CD14-positive monocyte (primary cell): ENCODE results near the gene EPHB2. TPM values are rescaled to one million over a fixed set of nuclear protein-coding genes. Genes with fewer than 3 reads are reported as not detected.
A peak's percentile ranks its signal among the peaks of the same experiment; 100 is the strongest.

ENCODE experiments used
- DNase-seq, 3 donors: peaks; one replicate each; pipeline ENCODE4 v3.0.0-alpha.2; 2011 to 2022
- H2AFZ ChIP-seq: 2 replicates; pipeline ENCODE4 v1.6.0; 2012; ENCODE audit warnings: mild to moderate bottlenecking, low read depth, low read length, inconsistent platforms; ENCODE audit not compliant: insufficient read depth, poor library complexity, severe bottlenecking
- H3K27ac ChIP-seq, 2 donors: 1 replicate in 1 of 2; 2 replicates in 1 of 2; pipeline ENCODE4 v1.5.1; 2012 to 2013; ENCODE audit warnings: low read length in 2 of 2, control low read depth in 1 of 2, inconsistent platforms in 1 of 2, low read depth in 1 of 2, mild to moderate bottlenecking in 1 of 2
- H3K27me3 ChIP-seq, 2 donors: one replicate each; pipeline versions ENCODE4 v1.6.0 to v1.6.1; 2011 to 2013; ENCODE audit warnings: low read length in 2 of 2; ENCODE audit not compliant: control insufficient read depth in 2 of 2, insufficient read depth in 2 of 2
- H3K36me3 ChIP-seq, 2 donors: replicated peaks in 1 of 2; 1 replicate in 1 of 2; 2 replicates in 1 of 2; pipeline versions ENCODE4 v1.5.1 to v1.6.1; 2012 to 2013; ENCODE audit warnings: low read length in 2 of 2, control low read depth in 1 of 2, inconsistent platforms in 1 of 2, mild to moderate bottlenecking in 1 of 2; ENCODE audit not compliant: insufficient read depth in 2 of 2, control insufficient read depth in 1 of 2
- H3K4me1 ChIP-seq, 2 donors: 1 replicate in 1 of 2; 2 replicates in 1 of 2; pipeline versions ENCODE4 v1.5.1 to v1.6.1; 2012 to 2013; ENCODE audit warnings: low read length in 2 of 2, control low read depth in 1 of 2, inconsistent platforms in 1 of 2, mild to moderate bottlenecking in 1 of 2, moderate library complexity in 1 of 2; ENCODE audit not compliant: insufficient read depth in 2 of 2, control insufficient read depth in 1 of 2
- H3K4me2 ChIP-seq: replicated peaks from 2 replicates; pipeline ENCODE3; 2012; ENCODE audit warnings: low read length, moderate library complexity, mild to moderate bottlenecking; ENCODE audit not compliant: poor library complexity, severe bottlenecking; ENCODE audit errors: extremely low read depth
- H3K4me3 ChIP-seq, 3 experiments: fragments of 200-600 bp in 1 of 3; sonication (generic) in 1 of 3; replicated peaks in 1 of 3; 1 replicate in 2 of 3; 2 replicates in 1 of 3; pipeline ENCODE4 v1.5.1; 2011 to 2013; ENCODE audit warnings: low read length in 3 of 3, mild to moderate bottlenecking in 3 of 3, control low read depth in 2 of 3, low read depth in 2 of 3, inconsistent platforms in 1 of 3, moderate library complexity in 1 of 3
- H3K79me2 ChIP-seq: 2 replicates; pipeline ENCODE4 v1.6.0; 2012; ENCODE audit warnings: mild to moderate bottlenecking, control low read depth, inconsistent platforms, low read length, moderate library complexity; ENCODE audit not compliant: insufficient read depth
- H3K9ac ChIP-seq: 2 replicates; pipeline ENCODE4 v1.6.0; 2017; ENCODE audit warnings: low read length, mild to moderate bottlenecking; ENCODE audit not compliant: insufficient read depth, poor library complexity, severe bottlenecking
- H3K9me3 ChIP-seq, 2 donors: replicated peaks in 1 of 2; 1 replicate in 1 of 2; 2 replicates in 1 of 2; pipeline versions ENCODE4 v1.5.1 to v1.6.1; 2012 to 2013; ENCODE audit warnings: low read length in 2 of 2, control low read depth in 1 of 2; ENCODE audit not compliant: control insufficient read depth in 1 of 2, insufficient read depth in 1 of 2
- H4K20me1 ChIP-seq: 2 replicates; pipeline ENCODE4 v1.6.0; 2012; ENCODE audit warnings: mild to moderate bottlenecking, low read length, control low read depth, moderate library complexity; ENCODE audit not compliant: insufficient read depth
- H3K27ac Mint-ChIP-seq, 7 donors: one replicate each; pipeline ENCODE4 v1.8.0; 2020; ENCODE audit warnings: mild to moderate bottlenecking in 7 of 7, mixed read lengths in 7 of 7, moderate library complexity in 6 of 7, inconsistent platforms in 2 of 7
- H3K27me3 Mint-ChIP-seq, 3 donors: one replicate each; pipeline ENCODE4 v1.8.0; 2021 to 2022; ENCODE audit warnings: low read depth in 3 of 3, mild to moderate bottlenecking in 3 of 3, mixed read lengths in 3 of 3, moderate library complexity in 3 of 3, inconsistent platforms in 1 of 3
- H3K36me3 Mint-ChIP-seq, 2 donors: one replicate each; pipeline ENCODE4 v1.8.0; 2020; ENCODE audit warnings: mixed read lengths in 2 of 2, inconsistent platforms in 1 of 2, mild to moderate bottlenecking in 1 of 2
- H3K4me1 Mint-ChIP-seq: one replicate; pipeline ENCODE4 v1.8.0; 2020; ENCODE audit warnings: mild to moderate bottlenecking, mixed read lengths
- H3K4me3 Mint-ChIP-seq, 2 donors: one replicate each; pipeline ENCODE4 v1.8.0; 2020; ENCODE audit warnings: mild to moderate bottlenecking in 2 of 2, mixed read lengths in 2 of 2, moderate library complexity in 1 of 2
- H3K9me3 Mint-ChIP-seq, 7 donors: one replicate each; pipeline ENCODE4 v1.8.0; 2020 to 2022; ENCODE audit warnings: mixed read lengths in 7 of 7, mild to moderate bottlenecking in 6 of 7, moderate library complexity in 6 of 7, inconsistent platforms in 2 of 7
- CTCF ChIP-seq: fragments of 200-600 bp; IDR thresholded peaks from one replicate; pipeline ENCODE4 v1.8.0; 2022; ENCODE audit warnings: antibody characterized with exemption, mild to moderate bottlenecking
- WGBS: methylation state at CpG from one replicate; pipeline ENCODE4 v1.1.5; 2013; ENCODE audit warnings: missing lambda C conversion rate; ENCODE audit not compliant: insufficient coverage; 5-methylcytosine and 5-hydroxymethylcytosine counted together
- intact Hi-C, 2 donors: fragments of 100-400 bp; cut with micrococcal nuclease; formaldehyde crosslinking; loops; one replicate each; pipeline versions ENCODE4 v1.15.0 to v1.15.1; 2023
- polyA plus RNA-seq, 3 donors: library from polyadenylated mRNA; depleted of rRNA in 1 of 3; unstranded in 2 of 3; stranded (reverse) in 1 of 3; fragments of 300-500 nt in 2 of 3; fragments of >200 nt in 1 of 3; fragmentation: Illumina TruSeq in 2 of 3; gene quantifications; 1 replicate in 2 of 3; 2 replicates in 1 of 3; pipeline ENCODE4 v1.2.3, GENCODE V29; 2012 to 2021

The EPHB2 gene
- polyA plus RNA-seq, 3 donors: 2.9 to 5.6 (median 3.4) TPM

- 100% methylated on average over 2 of the region's 5 CpGs for WGBS
- Histone ChIP-seq H3K36me3 (no peaks in the 10 kb centered on the region), H4K20me1 (no peaks in the 10 kb centered on the region), H3K9ac (no peak overlapping the region), H3K4me3 (no peak overlapping the region), H3K27me3 (no peaks in the 10 kb centered on the region), H3K27ac (no peak overlapping the region), H3K9me3 (no peaks in the 10 kb centered on the region), H3K79me2 (no peaks in the 10 kb centered on the region), H3K4me2 (no peak overlapping the region), H2AFZ (no peak overlapping the region), H3K4me1 (no peaks in the 10 kb centered on the region)
- Mint-ChIP-seq H3K27me3 (peaks cover 4 to 7% (median 5%) of the 10 kb centered on the region in 3 donors), H3K4me3 (no peak overlapping the region), H3K36me3 (no peaks in the 10 kb centered on the region), H3K4me1 (no peaks in the 10 kb centered on the region), H3K27ac (no peak overlapping the region), H3K9me3 (no peaks in the 10 kb centered on the region)
- intact Hi-C loops: no loop called here
- DNase-seq: no peak
- no peak for TF ChIP-seq CTCF
These were observed 114.3 kb downstream of the EPHB2 start for GRCh38 chr1:22824975-22825374.

- Mint-ChIP-seq H3K36me3 (no peaks in the 10 kb centered on the region), H3K27ac (peak overlapping the region in 3 of 7 donors; percentile 16 to 70 (median 35)), H3K27me3 (peaks cover 4 to 7% (median 5%) of the 10 kb centered on the region in 3 donors), H3K4me3 (no peak overlapping the region), H3K9me3 (no peaks in the 10 kb centered on the region), H3K4me1 (no peaks in the 10 kb centered on the region)
- no peak for TF ChIP-seq CTCF
- Histone ChIP-seq H3K27me3 (no peaks in the 10 kb centered on the region), H3K4me1 (no peaks in the 10 kb centered on the region), H3K9me3 (no peaks in the 10 kb centered on the region), H4K20me1 (no peaks in the 10 kb centered on the region), H3K4me2 (no peak overlapping the region), H3K4me3 (no peak overlapping the region), H2AFZ (no peak overlapping the region), H3K79me2 (no peaks in the 10 kb centered on the region), H3K9ac (no peak overlapping the region), H3K36me3 (no peaks in the 10 kb centered on the region), H3K27ac (no peak overlapping the region)
- intact Hi-C loops: no loop called here
- WGBS: 83% methylated on average over 3 of the region's 4 CpGs
- no peak for DNase-seq
These were observed 115.0 kb downstream of the EPHB2 start for GRCh38 chr1:22825486-22826189.
